B cell (primary cell): ENCODE data around the gene MTUS2. TPM values are rescaled to one million over a fixed set of nuclear protein-coding genes. Genes with fewer than 3 reads are reported as not detected.
"Not testable (repeated sequence)": the region's sequence is repeated elsewhere in the genome, so short reads cannot be mapped to it uniquely, and the experiment has no call there.

ENCODE experiments used
- ATAC-seq: fragments of 200-7000 bp; cut with Tn5 transposase; one replicate; pipeline ENCODE4 v1.10.0; 2021; ENCODE audit warnings: low read depth, mild to moderate bottlenecking, moderate number of reproducible peaks, moderate library complexity
- CTCF ChIA-PET: fragments of 350-600 bp; sonication (Branson Sonifier 250); formaldehyde crosslinking; loops from one replicate; lab custom pipeline; 2021; ENCODE audit warnings: antibody characterized with exemption, inconsistent platforms; lab: Charles Lee
- POLR2A ChIA-PET: fragments of 350-600 bp; sonication (Branson Sonifier 250); formaldehyde crosslinking; loops from one replicate; lab custom pipeline; 2021; ENCODE audit warnings: antibody characterized with exemption; lab: Charles Lee
- DNase-seq: peaks from one replicate; pipeline ENCODE4 v3.0.0; 2013
- H2AFZ ChIP-seq: 2 replicates; pipeline ENCODE4 v1.6.1; 2012; ENCODE audit warnings: mild to moderate bottlenecking, low read depth, low read length; ENCODE audit not compliant: insufficient read depth, poor library complexity, severe bottlenecking
- H3K27ac ChIP-seq, 2 donors: 1 replicate in 1 of 2; 2 replicates in 1 of 2; pipeline ENCODE4 v1.5.1; 2012 to 2013; ENCODE audit warnings: low read length in 2 of 2, mild to moderate bottlenecking in 2 of 2, moderate library complexity in 1 of 2
- H3K27me3 ChIP-seq, 4 experiments: fragments of 200-600 bp in 1 of 4; sonication (generic) in 1 of 4; replicated peaks in 1 of 4; 1 replicate in 2 of 4; 2 replicates in 2 of 4; pipeline versions ENCODE4 v1.6.1 to v1.7.0; 2013 to 2016; ENCODE audit warnings: low read length in 3 of 4, mild to moderate bottlenecking in 2 of 4, mixed read lengths in 1 of 4, moderate library complexity in 1 of 4; ENCODE audit not compliant: insufficient read depth in 4 of 4, control insufficient read depth in 3 of 4; ENCODE audit errors: control extremely low read depth in 1 of 4
- H3K36me3 ChIP-seq, 2 experiments: replicated peaks in 1 of 2; 1 replicate in 1 of 2; 2 replicates in 1 of 2; pipeline versions ENCODE4 v1.6.1 to v1.7.1; 2013; ENCODE audit warnings: low read length in 1 of 2; ENCODE audit not compliant: insufficient read depth in 2 of 2, control insufficient read depth in 1 of 2; ENCODE audit errors: control extremely low read depth in 1 of 2, extremely low read depth in 1 of 2
- H3K4me1 ChIP-seq, 2 donors: fragments of 200-600 bp in 1 of 2; sonication (generic) in 1 of 2; 1 replicate in 1 of 2; 2 replicates in 1 of 2; pipeline versions ENCODE4 v1.5.1 to v1.6.1; 2013 to 2017; ENCODE audit warnings: low read length in 2 of 2; ENCODE audit not compliant: control insufficient read depth in 2 of 2, insufficient read depth in 2 of 2
- H3K4me2 ChIP-seq: replicated peaks from 2 replicates; pipeline ENCODE3; 2012; ENCODE audit warnings: mild to moderate bottlenecking, low read depth, low read length; ENCODE audit not compliant: poor library complexity, severe bottlenecking
- H3K4me3 ChIP-seq, 5 experiments: fragments of 200-600 bp in 1 of 5; sonication (generic) in 1 of 5; 1 replicate in 3 of 5; 2 replicates in 2 of 5; pipeline versions ENCODE4 v1.5.1 to v1.7.0; 2011 to 2016; ENCODE audit warnings: low read length in 4 of 5, mild to moderate bottlenecking in 4 of 5, low read depth in 2 of 5, control low read depth in 1 of 5, moderate library complexity in 1 of 5; ENCODE audit not compliant: insufficient read depth in 1 of 5; ENCODE audit errors: control extremely low read depth in 1 of 5, extremely low read depth in 1 of 5
- H3K79me2 ChIP-seq: fragments of 200-600 bp; sonication (generic); one replicate; pipeline ENCODE4 v1.6.0; 2016; ENCODE audit warnings: low read length; ENCODE audit not compliant: control insufficient read depth, insufficient read depth
- H3K9ac ChIP-seq: fragments of 200-600 bp; sonication (generic); 2 replicates; pipeline ENCODE4 v1.6.1; 2017; ENCODE audit warnings: mild to moderate bottlenecking, low read length, moderate library complexity
- H3K9me3 ChIP-seq, 3 donors: one replicate each; pipeline versions ENCODE4 v1.6.1 to v1.7.1; 2013; ENCODE audit warnings: low read length in 2 of 3; ENCODE audit not compliant: control insufficient read depth in 2 of 3, insufficient read depth in 1 of 3; ENCODE audit errors: control extremely low read depth in 1 of 3
- H4K20me1 ChIP-seq: 2 replicates; pipeline ENCODE4 v1.6.0; 2012; ENCODE audit warnings: mild to moderate bottlenecking, low read length; ENCODE audit not compliant: insufficient read depth, control insufficient read depth, poor library complexity, severe bottlenecking
- H3K27ac Mint-ChIP-seq: one replicate; pipeline ENCODE4 v1.8.0; 2021; ENCODE audit warnings: mixed read lengths
- H3K27me3 Mint-ChIP-seq: one replicate; pipeline ENCODE4 v1.8.0; 2021; ENCODE audit warnings: mixed read lengths
- H3K4me1 Mint-ChIP-seq: one replicate; pipeline ENCODE4 v1.8.0; 2021; ENCODE audit warnings: mixed read lengths
- H3K4me3 Mint-ChIP-seq: one replicate; pipeline ENCODE4 v1.8.0; 2021; ENCODE audit warnings: mixed read lengths
- H3K9me3 Mint-ChIP-seq: one replicate; pipeline ENCODE4 v1.8.0; 2022; ENCODE audit warnings: mixed read lengths; ENCODE audit not compliant: insufficient read depth
- EZH2 ChIP-seq: IDR thresholded peaks from 2 replicates; pipeline ENCODE4 v1.6.1; 2012; ENCODE audit warnings: borderline replicate concordance, low read depth, mild to moderate bottlenecking, moderate library complexity, low read length; ENCODE audit not compliant: insufficient read depth, poor library complexity, severe bottlenecking
- WGBS: methylation state at CpG from one replicate; pipeline ENCODE4 v1.1.5; 2013; ENCODE audit warnings: missing lambda C conversion rate; ENCODE audit not compliant: insufficient coverage; 5-methylcytosine and 5-hydroxymethylcytosine counted together
- intact Hi-C: fragments of 100-400 bp; cut with micrococcal nuclease; formaldehyde crosslinking; loops from one replicate; pipeline ENCODE4 v1.10.0; 2022
- polyA plus RNA-seq: library from polyadenylated mRNA; depleted of rRNA; stranded (reverse); fragments of >200 nt; gene quantifications from 2 replicates; pipeline ENCODE4 v1.2.3, GENCODE V29; 2012
- total RNA-seq, 2 donors: library from RNA; stranded (reverse); fragments of 120-200 nt in 1 of 2; gene quantifications; 1 replicate in 1 of 2; 2 replicates in 1 of 2; pipeline versions ENCODE4 v1.2.3 to v1.2.4, GENCODE V29; 2013 to 2022
- TF ChIP-seq, protein P1 (sequence below): fragments of 200-600 bp; IDR thresholded peaks from one replicate; pipeline ENCODE4 v1.8.0; 2022; ENCODE audit warnings: antibody characterized with exemption, mild to moderate bottlenecking

The MTUS2 gene
- total and polyA plus RNA-seq, 2 donors (not counting 1 experiment from before 2014, with no cell fraction given): 0.12 TPM; not detected in 1

DNA sequence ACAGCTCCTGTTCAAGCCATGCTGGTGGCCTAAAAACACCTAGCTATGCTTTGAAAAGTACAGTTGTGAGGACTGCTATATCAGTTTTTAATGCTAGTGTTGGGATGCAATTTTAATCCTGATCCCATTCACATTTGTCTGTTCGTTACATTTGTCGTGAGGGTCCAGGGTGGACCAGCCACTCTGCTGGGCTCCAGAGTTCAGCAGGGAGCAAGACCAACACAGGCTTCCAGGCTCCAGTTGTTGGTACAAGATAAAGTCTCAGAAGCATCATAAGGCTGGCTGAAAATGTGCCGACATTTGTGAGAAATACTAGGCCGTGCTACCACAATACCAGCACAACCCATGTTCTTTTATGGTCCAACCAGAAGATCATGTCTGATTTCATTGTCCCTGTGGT lies 564.7 kb downstream of the MTUS2 start:
- peaks cover 10% of the 10 kb centered on the region for H3K27me3 Mint-ChIP-seq
- H4K20me1 ChIP-seq: no peaks in the 10 kb centered on the region
- intact Hi-C loops: no loop called here

GRCh38 chr13:29386246-29386645 lies 566.1 kb downstream of the MTUS2 start:
- Histone ChIP-seq H3K4me2 (no peak overlapping the region), H3K4me3 (no peak overlapping the region), H3K4me1 (no peaks in the 10 kb centered on the region), H2AFZ (no peak overlapping the region), H4K20me1 (no peaks in the 10 kb centered on the region), H3K27me3 (no peaks in the 10 kb centered on the region), H3K36me3 (no peaks in the 10 kb centered on the region), H3K9ac (no peak overlapping the region), H3K27ac (no peak overlapping the region), H3K79me2 (no peaks in the 10 kb centered on the region), H3K9me3 (no peaks in the 10 kb centered on the region)
- Mint-ChIP-seq H3K27ac (no peak overlapping the region), H3K4me1 (no peaks in the 10 kb centered on the region), H3K9me3 (no peaks in the 10 kb centered on the region), H3K27me3 (peaks cover 8% of the 10 kb centered on the region), H3K4me3 (no peak overlapping the region)
- TF ChIP-seq, protein P1, sequence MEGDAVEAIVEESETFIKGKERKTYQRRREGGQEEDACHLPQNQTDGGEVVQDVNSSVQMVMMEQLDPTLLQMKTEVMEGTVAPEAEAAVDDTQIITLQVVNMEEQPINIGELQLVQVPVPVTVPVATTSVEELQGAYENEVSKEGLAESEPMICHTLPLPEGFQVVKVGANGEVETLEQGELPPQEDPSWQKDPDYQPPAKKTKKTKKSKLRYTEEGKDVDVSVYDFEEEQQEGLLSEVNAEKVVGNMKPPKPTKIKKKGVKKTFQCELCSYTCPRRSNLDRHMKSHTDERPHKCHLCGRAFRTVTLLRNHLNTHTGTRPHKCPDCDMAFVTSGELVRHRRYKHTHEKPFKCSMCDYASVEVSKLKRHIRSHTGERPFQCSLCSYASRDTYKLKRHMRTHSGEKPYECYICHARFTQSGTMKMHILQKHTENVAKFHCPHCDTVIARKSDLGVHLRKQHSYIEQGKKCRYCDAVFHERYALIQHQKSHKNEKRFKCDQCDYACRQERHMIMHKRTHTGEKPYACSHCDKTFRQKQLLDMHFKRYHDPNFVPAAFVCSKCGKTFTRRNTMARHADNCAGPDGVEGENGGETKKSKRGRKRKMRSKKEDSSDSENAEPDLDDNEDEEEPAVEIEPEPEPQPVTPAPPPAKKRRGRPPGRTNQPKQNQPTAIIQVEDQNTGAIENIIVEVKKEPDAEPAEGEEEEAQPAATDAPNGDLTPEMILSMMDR: no peak
- no peak for TF ChIP-seq EZH2
- no peak for DNase-seq
- CTCF ChIA-PET: no interaction called here
- 57% methylated on average over 3 of the region's 3 CpGs for WGBS
- intact Hi-C loops: no loop called here
- POLR2A ChIA-PET: no interaction called here
- no peak for ATAC-seq

More for the DNA sequence above, 564.7 kb downstream of the MTUS2 start:
- H3K9me3 Mint-ChIP-seq: no peaks in the 10 kb centered on the region
- no peaks in the 10 kb centered on the region for H3K4me1 Mint-ChIP-seq
- no peak overlapping the region for H3K4me3 Mint-ChIP-seq
- POLR2A ChIA-PET: no interaction called here
- no peak overlapping the region for H3K4me3 ChIP-seq
- no peaks in the 10 kb centered on the region for H3K79me2 ChIP-seq
- H3K27me3 ChIP-seq: no peaks in the 10 kb centered on the region
- CTCF ChIA-PET: no interaction called here
- no peaks in the 10 kb centered on the region for H3K9me3 ChIP-seq
- no peak for TF ChIP-seq EZH2
- TF ChIP-seq, protein P1: no peak
- H2AFZ ChIP-seq: no peak overlapping the region
- no peak overlapping the region for H3K27ac ChIP-seq
- H3K27ac Mint-ChIP-seq: no peak overlapping the region
- 70% methylated on average over 4 of the region's 4 CpGs for WGBS
- DNase-seq (no peak), ATAC-seq (no peak)
- no peaks in the 10 kb centered on the region for H3K4me1 ChIP-seq
- H3K9ac ChIP-seq: no peak overlapping the region
- no peaks in the 10 kb centered on the region for H3K36me3 ChIP-seq
- no peak overlapping the region for H3K4me2 ChIP-seq

DNA sequence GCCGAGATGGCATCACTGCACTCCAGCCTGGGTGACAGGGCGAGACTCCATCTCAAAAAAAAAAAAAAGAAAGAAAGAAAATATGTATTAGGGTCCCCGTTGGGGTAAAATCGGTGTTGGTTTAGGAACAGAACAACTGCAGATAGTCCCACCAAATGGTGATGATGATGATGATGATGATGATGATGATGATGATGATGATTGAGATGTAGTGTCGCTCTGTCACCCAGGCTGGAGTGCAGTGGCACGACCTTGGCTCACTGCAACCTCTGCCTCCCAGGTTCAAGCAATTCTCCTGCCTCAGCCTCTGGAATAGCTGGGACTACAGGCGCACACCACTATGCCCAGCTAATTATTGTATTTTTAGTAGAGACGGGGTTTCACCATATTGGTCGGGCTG lies 570.5 kb downstream of the MTUS2 start:
- H3K27me3 ChIP-seq, intact Hi-C loops, H3K4me3 Mint-ChIP-seq, H2AFZ ChIP-seq, H3K9me3 ChIP-seq, H3K79me2 ChIP-seq, DNase-seq, H3K9ac ChIP-seq, CTCF ChIA-PET, H4K20me1 ChIP-seq, H3K9me3 Mint-ChIP-seq, H3K4me3 ChIP-seq, H3K27ac ChIP-seq, ATAC-seq, H3K36me3 ChIP-seq, H3K4me1 Mint-ChIP-seq, H3K27ac Mint-ChIP-seq, H3K4me1 ChIP-seq, POLR2A ChIA-PET, H3K4me2 ChIP-seq: not testable (repeated sequence)
- H3K27me3 Mint-ChIP-seq: peaks cover 28% of the 10 kb centered on the region
- WGBS: 96% methylated on average over 5 of the region's 9 CpGs
